ENCODE data around the gene MAP2K4. TPM values are rescaled to one million over a fixed set of nuclear protein-coding genes. Genes with fewer than 3 reads are reported as not detected.

Gene MAP2K4
- total RNA-seq, 3 donors from 2014 or later: 32.2 to 39.3 (median 33.1) TPM

DNA sequence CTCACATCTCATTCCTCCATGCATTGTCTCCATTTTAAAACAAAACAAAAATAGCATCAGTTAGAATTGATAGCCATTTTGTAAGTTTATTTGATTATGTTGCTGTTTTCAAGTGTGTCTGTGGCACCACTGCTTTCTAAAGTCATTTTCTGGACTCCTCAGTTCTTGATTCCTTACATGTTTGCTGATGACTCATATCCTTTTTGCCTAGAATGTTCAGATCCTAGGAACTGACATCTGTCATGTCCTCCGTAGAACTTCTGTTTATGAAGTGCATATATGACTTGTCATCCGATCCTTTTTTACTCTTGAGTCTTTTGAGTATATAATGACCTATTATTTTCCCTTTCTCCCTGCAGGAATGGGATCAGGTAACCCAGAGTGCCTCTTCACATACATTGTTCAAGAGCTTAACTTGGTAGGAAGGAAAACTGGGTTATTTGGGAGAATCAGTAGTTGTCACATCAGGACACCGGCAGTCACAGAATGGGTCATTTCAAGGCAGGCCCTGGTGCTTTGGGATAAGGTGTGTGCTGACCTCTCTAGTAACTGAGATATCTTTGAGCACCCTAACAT, 69.2 kb downstream of the MAP2K4 start:
- Mint-ChIP-seq H3K36me3 (ENCODE audit: insufficient read depth) (peaks cover 27% of the 10 kb centered on the region), H3K4me1 (ENCODE audit: low read depth) (peaks cover 17% of the 10 kb centered on the region), H3K4me3 (no peak overlapping the region), H3K27me3 (ENCODE audit: low read depth) (no peaks in the 10 kb centered on the region), H3K9me3 (no peaks in the 10 kb centered on the region)
- DNase-seq (no peak), ATAC-seq (no peak)

DNA sequence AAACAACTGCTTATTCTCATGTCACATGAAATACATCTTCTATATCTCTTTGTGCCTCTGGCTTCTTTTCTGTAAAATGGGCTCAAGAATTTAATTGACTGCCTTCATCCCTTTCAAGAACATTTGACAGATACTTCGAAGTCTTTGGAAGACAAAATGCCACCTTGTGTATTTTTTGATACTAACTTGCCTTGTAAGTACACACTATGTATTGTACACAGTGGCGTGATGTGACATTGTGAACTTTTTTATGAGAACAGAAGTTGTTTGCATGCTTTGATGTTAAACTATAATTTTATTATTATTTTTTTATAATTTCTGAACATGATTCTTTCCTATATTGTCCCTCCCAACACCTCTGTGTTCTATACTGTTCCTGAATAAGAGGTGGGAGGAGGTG, 73.7 kb downstream of the MAP2K4 start:
- Mint-ChIP-seq H3K4me1 (ENCODE audit: low read depth) (peaks cover 8% of the 10 kb centered on the region), H3K27me3 (ENCODE audit: low read depth) (no peaks in the 10 kb centered on the region), H3K9me3 (no peaks in the 10 kb centered on the region), H3K4me3 (no peak overlapping the region), H3K36me3 (ENCODE audit: insufficient read depth) (peaks cover 34% of the 10 kb centered on the region)
- DNase-seq (no peak), ATAC-seq (no peak)

- Mint-ChIP-seq H3K4me1 (ENCODE audit: low read depth) (peaks cover 3% of the 10 kb centered on the region), H3K27me3 (ENCODE audit: low read depth) (no peaks in the 10 kb centered on the region), H3K36me3 (ENCODE audit: insufficient read depth) (peaks cover 32% of the 10 kb centered on the region), H3K9me3 (no peaks in the 10 kb centered on the region), H3K4me3 (no peak overlapping the region)
- ATAC-seq (no peak), DNase-seq (no peak)
These were observed 74.8 kb downstream of the MAP2K4 start for GRCh38 chr17:12095522-12095921.

GRCh38 chr17:12097326-12097725, 76.6 kb downstream of the MAP2K4 start:
- DNase-seq: no peak
- peaks cover 36% of the 10 kb centered on the region for H3K36me3 Mint-ChIP-seq (ENCODE audit: insufficient read depth)
- no peaks in the 10 kb centered on the region for H3K27me3 Mint-ChIP-seq (ENCODE audit: low read depth)
- H3K4me3 Mint-ChIP-seq: no peak overlapping the region
- no peak for ATAC-seq
- H3K4me1 Mint-ChIP-seq (ENCODE audit: low read depth): peaks cover 3% of the 10 kb centered on the region
- no peaks in the 10 kb centered on the region for H3K9me3 Mint-ChIP-seq

GRCh38 chr17:12098568-12098967, 77.9 kb downstream of the MAP2K4 start:
- ATAC-seq (no peak), DNase-seq (no peak)
- Mint-ChIP-seq H3K9me3 (no peaks in the 10 kb centered on the region), H3K36me3 (ENCODE audit: insufficient read depth) (peaks cover 38% of the 10 kb centered on the region), H3K4me3 (no peak overlapping the region), H3K4me1 (ENCODE audit: low read depth) (peaks cover 3% of the 10 kb centered on the region), H3K27me3 (ENCODE audit: low read depth) (no peaks in the 10 kb centered on the region)

GRCh38 chr17:12099412-12099811, 78.7 kb downstream of the MAP2K4 start:
- H3K27me3 Mint-ChIP-seq (ENCODE audit: low read depth): no peaks in the 10 kb centered on the region
- H3K9me3 Mint-ChIP-seq: no peaks in the 10 kb centered on the region
- no peak for ATAC-seq
- peaks cover 38% of the 10 kb centered on the region for H3K36me3 Mint-ChIP-seq (ENCODE audit: insufficient read depth)
- DNase-seq: no peak
- H3K4me3 Mint-ChIP-seq: no peak overlapping the region
- peaks cover 3% of the 10 kb centered on the region for H3K4me1 Mint-ChIP-seq (ENCODE audit: low read depth)

DNA sequence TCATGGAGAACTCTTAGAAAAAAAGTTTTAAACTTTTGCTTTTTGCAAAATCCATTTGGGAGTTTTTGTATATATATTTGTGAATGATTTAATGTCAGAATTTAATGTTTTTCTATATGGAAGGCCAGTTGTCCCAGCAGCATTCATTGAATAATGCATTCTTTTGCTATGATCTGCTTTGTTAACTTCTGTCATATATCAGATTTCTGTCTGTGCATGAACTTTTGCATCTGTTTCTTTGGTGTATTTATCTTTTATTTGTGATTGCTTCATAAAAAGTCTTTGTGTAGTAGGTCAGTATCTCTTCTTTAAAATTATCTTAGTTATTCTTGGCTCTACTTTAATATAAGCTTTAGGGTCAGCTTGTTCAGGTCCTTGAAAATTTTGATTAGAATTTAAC, 84.2 kb downstream of the MAP2K4 start:
- no peak for ATAC-seq
- Mint-ChIP-seq H3K27me3 (ENCODE audit: low read depth) (no peaks in the 10 kb centered on the region), H3K4me3 (no peak overlapping the region), H3K4me1 (ENCODE audit: low read depth) (no peaks in the 10 kb centered on the region), H3K36me3 (ENCODE audit: insufficient read depth) (peaks cover 25% of the 10 kb centered on the region), H3K9me3 (no peaks in the 10 kb centered on the region)
- no peak for DNase-seq

DNA sequence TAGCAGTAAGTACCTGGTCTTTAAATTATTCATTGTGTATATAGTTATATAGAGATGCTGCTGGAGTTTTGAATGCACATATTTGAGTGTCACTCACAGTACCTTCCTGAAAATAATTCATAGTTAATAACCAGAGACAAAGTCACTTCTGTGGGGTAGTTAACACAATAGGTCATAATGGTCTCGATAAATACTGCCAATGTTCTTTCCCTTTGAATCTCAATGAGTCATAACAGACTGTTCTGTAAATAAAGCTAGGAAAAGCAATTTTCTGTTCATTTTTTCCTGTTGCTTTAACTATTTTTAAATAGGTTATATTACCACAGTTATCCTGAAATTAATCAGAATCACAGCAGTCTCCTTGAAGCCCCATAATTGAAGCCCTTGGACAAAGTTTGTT, 87.2 kb downstream of the MAP2K4 start:
- Mint-ChIP-seq H3K4me3 (no peak overlapping the region), H3K27me3 (ENCODE audit: low read depth) (no peaks in the 10 kb centered on the region), H3K9me3 (no peaks in the 10 kb centered on the region), H3K4me1 (ENCODE audit: low read depth) (no peaks in the 10 kb centered on the region), H3K36me3 (ENCODE audit: insufficient read depth) (peaks cover 28% of the 10 kb centered on the region)
- DNase-seq: no peak
- ATAC-seq: no peak

- Mint-ChIP-seq H3K4me3 (no peak overlapping the region), H3K27me3 (ENCODE audit: low read depth) (no peaks in the 10 kb centered on the region), H3K4me1 (ENCODE audit: low read depth) (no peaks in the 10 kb centered on the region), H3K36me3 (ENCODE audit: insufficient read depth) (peaks cover 49% of the 10 kb centered on the region), H3K9me3 (no peaks in the 10 kb centered on the region)
- ATAC-seq (no peak), DNase-seq (no peak)
These were observed 90.2 kb downstream of the MAP2K4 start for GRCh38 chr17:12110906-12111305.

DNA sequence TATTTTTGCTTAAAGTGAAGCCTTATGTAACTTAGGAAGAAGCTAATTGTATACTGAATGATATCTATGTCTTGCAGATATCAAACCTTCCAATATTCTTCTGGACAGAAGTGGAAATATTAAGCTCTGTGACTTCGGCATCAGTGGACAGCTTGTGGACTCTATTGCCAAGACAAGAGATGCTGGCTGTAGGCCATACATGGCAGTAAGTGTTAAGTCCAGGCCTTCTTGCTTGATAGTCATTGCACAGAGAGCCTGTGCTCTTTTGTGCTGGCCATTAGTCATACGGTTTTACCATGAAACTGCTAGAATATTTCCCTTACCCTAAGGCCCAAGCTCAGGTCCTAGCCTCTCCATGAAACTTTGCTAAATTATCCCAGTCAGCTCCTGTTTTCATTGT, 92.5 kb downstream of the MAP2K4 start:
- Mint-ChIP-seq H3K36me3 (ENCODE audit: insufficient read depth) (peaks cover 65% of the 10 kb centered on the region), H3K27me3 (ENCODE audit: low read depth) (no peaks in the 10 kb centered on the region), H3K4me3 (no peak overlapping the region), H3K4me1 (ENCODE audit: low read depth) (no peaks in the 10 kb centered on the region), H3K9me3 (no peaks in the 10 kb centered on the region)
- ATAC-seq (no peak), DNase-seq (no peak)

GRCh38 chr17:12114686-12115418, 94.2 kb downstream of the MAP2K4 start:
- Mint-ChIP-seq H3K36me3 (ENCODE audit: insufficient read depth) (peaks cover 70% of the 10 kb centered on the region), H3K4me3 (no peak overlapping the region), H3K9me3 (no peaks in the 10 kb centered on the region), H3K4me1 (ENCODE audit: low read depth) (no peaks in the 10 kb centered on the region), H3K27me3 (ENCODE audit: low read depth) (no peaks in the 10 kb centered on the region)
- ATAC-seq: no peak
- no peak for DNase-seq

DNA sequence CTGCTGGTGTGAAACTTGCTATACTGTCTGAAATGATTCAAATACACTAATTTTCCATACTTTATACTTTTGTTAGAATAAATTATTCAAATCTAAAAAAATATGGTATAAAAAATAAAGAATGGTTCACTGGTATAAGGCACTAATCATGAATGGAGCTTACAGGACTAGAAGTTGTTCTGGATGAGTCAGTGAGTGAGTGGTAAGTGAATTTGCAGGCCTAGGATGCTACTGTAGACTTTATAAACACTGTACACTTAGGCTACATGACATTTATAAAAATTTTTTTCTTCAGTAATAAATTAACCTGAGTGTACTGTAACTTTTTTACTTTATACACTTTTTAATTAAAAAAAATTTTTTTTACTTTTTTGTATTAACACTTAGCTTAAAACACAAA, 95.5 kb downstream of the MAP2K4 start:
- Mint-ChIP-seq H3K36me3 (ENCODE audit: insufficient read depth) (peaks cover 68% of the 10 kb centered on the region), H3K4me3 (no peak overlapping the region), H3K4me1 (ENCODE audit: low read depth) (no peaks in the 10 kb centered on the region), H3K9me3 (no peaks in the 10 kb centered on the region), H3K27me3 (ENCODE audit: low read depth) (no peaks in the 10 kb centered on the region)
- no peak for ATAC-seq
- no peak for DNase-seq

GRCh38 chr17:12118617-12119016, 97.9 kb downstream of the MAP2K4 start:
- Mint-ChIP-seq H3K9me3 (no peaks in the 10 kb centered on the region), H3K36me3 (ENCODE audit: insufficient read depth) (peaks cover 59% of the 10 kb centered on the region), H3K4me1 (ENCODE audit: low read depth) (no peaks in the 10 kb centered on the region), H3K4me3 (no peak overlapping the region), H3K27me3 (ENCODE audit: low read depth) (no peaks in the 10 kb centered on the region)
- DNase-seq: no peak
- ATAC-seq: no peak

DNA sequence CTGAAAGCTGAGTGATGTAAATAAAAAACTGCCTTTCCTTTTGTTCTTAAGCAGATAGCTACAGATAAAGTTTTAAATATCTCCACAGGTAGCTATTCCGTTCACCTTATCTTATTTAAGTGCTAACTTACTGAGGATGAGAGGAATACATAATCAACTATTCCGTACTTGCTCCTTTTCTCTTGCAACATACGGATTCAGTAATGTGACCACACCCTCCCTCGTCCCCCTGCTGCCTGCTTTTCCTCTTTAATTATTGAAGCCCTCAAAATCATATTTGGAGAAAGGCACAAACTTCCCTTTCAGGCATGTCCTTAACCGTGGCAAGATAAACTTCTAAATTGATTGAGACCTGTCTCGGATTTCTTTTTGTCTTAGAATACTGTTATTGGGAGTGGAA, 101.4 kb downstream of the MAP2K4 start:
- no peak for DNase-seq
- peaks cover 64% of the 10 kb centered on the region for H3K36me3 Mint-ChIP-seq (ENCODE audit: insufficient read depth)
- no peaks in the 10 kb centered on the region for H3K9me3 Mint-ChIP-seq
- no peak for ATAC-seq
- H3K4me3 Mint-ChIP-seq: no peak overlapping the region
- H3K27me3 Mint-ChIP-seq (ENCODE audit: low read depth): no peaks in the 10 kb centered on the region
- H3K4me1 Mint-ChIP-seq (ENCODE audit: low read depth): no peaks in the 10 kb centered on the region

DNA sequence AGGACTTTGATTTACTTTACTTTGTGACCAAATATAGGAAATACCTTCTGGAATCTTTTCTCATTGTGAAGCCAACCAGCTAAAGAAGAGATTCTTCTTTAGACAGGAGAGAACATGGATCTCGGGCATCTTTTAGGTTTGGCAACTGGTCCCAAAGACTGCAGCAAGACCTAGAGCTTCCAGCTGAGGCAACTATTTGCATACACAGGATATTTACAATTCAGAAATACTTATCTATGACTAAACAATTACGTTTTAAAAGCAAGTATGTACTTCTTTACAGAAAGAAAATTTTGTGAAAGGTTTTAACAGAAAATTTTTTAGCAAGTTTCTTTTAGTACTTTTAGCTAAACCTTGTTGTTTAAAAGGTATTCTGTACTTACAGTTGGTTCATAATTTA, 106.5 kb downstream of the MAP2K4 start:
- Mint-ChIP-seq H3K27me3 (ENCODE audit: low read depth) (no peaks in the 10 kb centered on the region), H3K36me3 (ENCODE audit: insufficient read depth) (peaks cover 67% of the 10 kb centered on the region), H3K4me3 (no peak overlapping the region)

More for the DNA sequence above, 106.5 kb downstream of the MAP2K4 start:
- ATAC-seq (no peak), DNase-seq (no peak)
- no peaks in the 10 kb centered on the region for H3K4me1 Mint-ChIP-seq (ENCODE audit: low read depth)
- no peaks in the 10 kb centered on the region for H3K9me3 Mint-ChIP-seq

Data from activated T-cell treated with anti-CD3 and anti-CD28 coated beads, Interleukin-2, amount 50 U/mL, for 4 hours (primary cell).